ENCODE data around the gene TMEM125. TPM values are rescaled to one million over a fixed set of nuclear protein-coding genes. Genes with fewer than 3 reads are reported as not detected.

Gene TMEM125
- total RNA-seq, 1 donor from 2014 or later, result 1.2 TPM

GRCh38 chr1:43280692-43281091, 10.9 kb downstream of the TMEM125 start:
- no peak for TF ChIP-seq POLR2AphosphoS5 (IDR thresholded peaks at IDR 0.05; ENCODE audit: insufficient read depth in 1 of 2, low read depth in 1 of 2)
- TF ChIP-seq POLR2A (IDR thresholded peaks at IDR 0.05), result no peak
- TF ChIP-seq CTCF (IDR thresholded peaks at IDR 0.05), result no peak
- Histone ChIP-seq H3K36me3 (no peaks in the 10 kb centered on the region), H3K27ac (no peak overlapping the region), H3K4me1 (no peaks in the 10 kb centered on the region), H3K9me3 (no peaks in the 10 kb centered on the region), H3K4me3 (no peak overlapping the region), H3K27me3 (no peaks in the 10 kb centered on the region)
- no peak for DNase-seq (ENCODE audit: extremely low spot score in 2 of 2)
- intact Hi-C loops (cut with DNase I), result no loop called here

GRCh38 chr1:43282220-43283195, 12.7 kb downstream of the TMEM125 start:
- DNase-seq (ENCODE audit: extremely low spot score in 2 of 2), result no peak
- H3K4me1 ChIP-seq, result no peaks in the 10 kb centered on the region
- no peak overlapping the region for H3K27ac ChIP-seq
- no peak for TF ChIP-seq CTCF (IDR thresholded peaks at IDR 0.05)
- no peak for TF ChIP-seq POLR2AphosphoS5 (IDR thresholded peaks at IDR 0.05; ENCODE audit: insufficient read depth in 1 of 2, low read depth in 1 of 2)
- TF ChIP-seq POLR2A (IDR thresholded peaks at IDR 0.05), result no peak
- H3K4me3 ChIP-seq, result no peak overlapping the region
- H3K36me3 ChIP-seq, result no peaks in the 10 kb centered on the region
- H3K9me3 ChIP-seq, result no peaks in the 10 kb centered on the region
- no peaks in the 10 kb centered on the region for H3K27me3 ChIP-seq
- intact Hi-C loops (cut with DNase I), result no loop called here

GRCh38 chr1:43284065-43284464, 14.3 kb downstream of the TMEM125 start:
- no peak overlapping the region for H3K27ac ChIP-seq
- no peaks in the 10 kb centered on the region for H3K4me1 ChIP-seq
- no peaks in the 10 kb centered on the region for H3K36me3 ChIP-seq
- no peak for TF ChIP-seq POLR2A (IDR thresholded peaks at IDR 0.05)
- TF ChIP-seq POLR2AphosphoS5 (IDR thresholded peaks at IDR 0.05; ENCODE audit: insufficient read depth in 1 of 2, low read depth in 1 of 2), result no peak
- no peak for TF ChIP-seq CTCF (IDR thresholded peaks at IDR 0.05)
- no peaks in the 10 kb centered on the region for H3K27me3 ChIP-seq
- DNase-seq (ENCODE audit: extremely low spot score in 2 of 2), result no peak
- intact Hi-C loops (cut with DNase I), result no loop called here
- H3K4me3 ChIP-seq, result no peak overlapping the region
- H3K9me3 ChIP-seq, result no peaks in the 10 kb centered on the region

- no peak overlapping the region for H3K27ac ChIP-seq
- H3K36me3 ChIP-seq, result no peaks in the 10 kb centered on the region
- no peaks in the 10 kb centered on the region for H3K27me3 ChIP-seq
- H3K4me1 ChIP-seq, result no peaks in the 10 kb centered on the region
- peak overlapping the region in 1 of 2 donors; percentile 33 for H3K4me3 ChIP-seq
- TF ChIP-seq CTCF (IDR thresholded peaks at IDR 0.05), result no peak
- no peak for TF ChIP-seq POLR2AphosphoS5 (IDR thresholded peaks at IDR 0.05; ENCODE audit: insufficient read depth in 1 of 2, low read depth in 1 of 2)
- TF ChIP-seq POLR2A (IDR thresholded peaks at IDR 0.05), result no peak
- no peaks in the 10 kb centered on the region for H3K9me3 ChIP-seq
- intact Hi-C loops (cut with DNase I), result no loop called here
- DNase-seq (ENCODE audit: extremely low spot score in 2 of 2), result no peak
Measured at GRCh38 chr1:43284546-43285110, 14.8 kb downstream of the TMEM125 start.
